GM12872 (cell line): Measurements from ENCODE around the gene MTCL1.

Source experiments
- CTCF ChIP-seq: IDR thresholded peaks from 3 replicates; pipeline ENCODE4 v1.5.1; 2011; ENCODE audit warnings: low read depth, mild to moderate bottlenecking, low read length, moderate library complexity; ENCODE audit not compliant: insufficient read depth

The MTCL1 gene

GRCh38 chr18:8705238-8705960 is at the start of gene MTCL1:
TSS of gene MTCL1 (plus strand) at chr18:8705556. CDS start at chr18:8705661, 105 bp downstream.
- TF ChIP-seq CTCF: no peak

- TF ChIP-seq CTCF: no peak
Measured at GRCh38 chr18:8656232-8656631, 49.1 kb upstream of the MTCL1 start.

GRCh38 chr18:8657050-8657820 is 48.1 kb upstream of the MTCL1 start:
- no peak for TF ChIP-seq CTCF

GRCh38 chr18:8657873-8658470 is 47.4 kb upstream of the MTCL1 start:
- no peak for TF ChIP-seq CTCF

GRCh38 chr18:8658858-8659485 is 46.4 kb upstream of the MTCL1 start:
- TF ChIP-seq CTCF: no peak

GRCh38 chr18:8659609-8660242 is 45.6 kb upstream of the MTCL1 start:
- TF ChIP-seq CTCF: no peak
